HepG2 (cell line): Measurements from ENCODE around the gene HPS1. TPM values are rescaled to one million over a fixed set of nuclear protein-coding genes. Genes with fewer than 3 reads are reported as not detected.

Experiments used
- ATAC-seq: fragments of 200-7000 bp; cut with Tn5 transposase; 3 replicates; pipeline ENCODE4 v1.9.1; 2020; ENCODE audit warnings: mild to moderate bottlenecking, moderate library complexity
- BruUV-seq: library from RNA; stranded (reverse); fragments of 400-500 nt; replicated peaks from 2 replicates; lab custom pipeline; 2021; lab: Mats Ljungman, UMichigan
- CTCF ChIA-PET: fragments of 300-600 bp; formaldehyde crosslinking; extraction: SDS; loops from one replicate; lab custom pipeline; 2021; ENCODE audit warnings: low total read pairs, inconsistent platforms, low intra/inter-chr PET ratio; lab: Yijun Ruan, JAX
- POLR2A ChIA-PET: fragments of 350-600 bp; sonication (Branson Sonifier 250); formaldehyde crosslinking; loops from one replicate; lab custom pipeline; 2020; ENCODE audit warnings: antibody characterized with exemption, inconsistent platforms; lab: Yijun Ruan, JAX
- DNase-seq: peaks from one replicate; pipeline ENCODE4 v3.0.0-alpha.2; 2015; ENCODE audit warnings: low spot score
- FAIRE-seq: peaks from 3 replicates; lab custom pipeline; 2011; peaks lifted over from hg19 to GRCh38; lab: Jason Lieb, UNC
- H2AFZ ChIP-seq: one replicate; pipeline ENCODE4 v1.6.1; 2011; ENCODE audit warnings: low read length, inconsistent platforms
- H3K27ac ChIP-seq: fragments of 300-600 bp; 3 replicates; pipeline ENCODE4 v1.8.0; 2011; ENCODE audit warnings: mixed run types, mild to moderate bottlenecking, mixed read lengths, low read length, inconsistent platforms; ENCODE audit not compliant: insufficient read depth; ENCODE audit errors: extremely low read length
- H3K27me3 ChIP-seq, 2 experiments: fragments of 200-600 bp in 1 of 2; 2 replicates in 1 of 2; 3 replicates in 1 of 2; pipeline versions ENCODE4 v1.6.0 to v1.8.0; 2011; ENCODE audit warnings: low read length in 2 of 2, mild to moderate bottlenecking in 2 of 2, moderate library complexity in 2 of 2, inconsistent platforms in 1 of 2; ENCODE audit not compliant: insufficient read depth in 2 of 2, control insufficient read depth in 1 of 2
- H3K36me3 ChIP-seq, 2 experiments: fragments of 200-600 bp in 1 of 2; replicated peaks in 1 of 2; 2 replicates in 1 of 2; 3 replicates in 1 of 2; pipeline versions ENCODE4 v1.5.1 to v1.8.0; 2011; ENCODE audit warnings: low read length in 2 of 2, inconsistent platforms in 1 of 2; ENCODE audit not compliant: insufficient read depth in 2 of 2, control insufficient read depth in 1 of 2
- H3K4me1 ChIP-seq: 2 replicates; pipeline ENCODE4 v1.5.1; 2012; ENCODE audit warnings: low read length, inconsistent platforms; ENCODE audit not compliant: insufficient read depth
- H3K4me2 ChIP-seq: 2 replicates; pipeline ENCODE4 v1.6.0; 2011; ENCODE audit warnings: low read depth, low read length, inconsistent platforms
- H3K4me3 ChIP-seq, 3 experiments: fragments of 200-600 bp in 1 of 3; sonication (generic), shearing (Covaris generic) in 1 of 3; replicated peaks in 1 of 3; 2 replicates each; pipeline ENCODE4 v1.5.1; 2011 to 2016; ENCODE audit warnings: low read length in 3 of 3, inconsistent platforms in 2 of 3, low read depth in 2 of 3, mild to moderate bottlenecking in 2 of 3, control low read depth in 1 of 3, mixed read lengths in 1 of 3; ENCODE audit not compliant: insufficient read depth in 1 of 3
- H3K79me2 ChIP-seq: one replicate; pipeline ENCODE4 v1.6.1; 2011; ENCODE audit warnings: low read length, inconsistent platforms; ENCODE audit not compliant: insufficient read depth
- H3K9ac ChIP-seq: 2 replicates; pipeline ENCODE4 v1.6.0; 2011; ENCODE audit warnings: mild to moderate bottlenecking, low read depth, low read length, inconsistent platforms; ENCODE audit not compliant: insufficient read depth
- H3K9me3 ChIP-seq: 2 replicates; pipeline ENCODE4 v1.5.1; 2012; ENCODE audit warnings: mild to moderate bottlenecking, low read length
- H4K20me1 ChIP-seq: 2 replicates; pipeline ENCODE4 v1.6.0; 2011; ENCODE audit warnings: inconsistent platforms, mild to moderate bottlenecking, low read length, moderate library complexity; ENCODE audit not compliant: insufficient read depth
- CEBPB ChIP-seq: IDR thresholded peaks from 2 replicates; pipeline ENCODE4 v1.6.1; 2011; ENCODE audit warnings: low read depth, low read length, improper control_type of control experiment, borderline replicate concordance
- DR1 ChIP-seq: sonication (generic); formaldehyde crosslinking; IDR thresholded peaks from 2 replicates; pipeline ENCODE4 v1.8.0; 2021; ENCODE audit warnings: mild to moderate bottlenecking, missing genetic modification reagents, inconsistent platforms
- FOSL1 ChIP-seq: sonication (generic); formaldehyde crosslinking; IDR thresholded peaks from 2 replicates; pipeline ENCODE4 v1.9.0; 2021; ENCODE audit warnings: missing genetic modification reagents, borderline replicate concordance
- GTF3A ChIP-seq: sonication (generic); formaldehyde crosslinking; conservative IDR thresholded peaks from 2 replicates; pipeline ENCODE4 v1.4.0; 2020; ENCODE audit warnings: mild to moderate bottlenecking, missing genetic modification reagents
- HNRNPK ChIP-seq: fragments of 200-400 bp; formaldehyde crosslinking; IDR thresholded peaks from 2 replicates; pipeline ENCODE4 v1.6.1; 2018; ENCODE audit warnings: low read length, low read depth, moderate library complexity, mild to moderate bottlenecking; ENCODE audit not compliant: poor library complexity, severe bottlenecking
- KLF11 ChIP-seq: IDR thresholded peaks from 2 replicates; pipeline ENCODE4 v1.6.1; 2016; ENCODE audit warnings: missing compliant biosample characterization
- MED1 ChIP-seq: sonication (generic); formaldehyde crosslinking; IDR thresholded peaks from 2 replicates; pipeline ENCODE4 v1.4.0; 2020; ENCODE audit warnings: missing genetic modification reagents
- REPIN1 ChIP-seq: sonication (generic); formaldehyde crosslinking; IDR thresholded peaks from 2 replicates; pipeline ENCODE4 v1.8.0; 2022; ENCODE audit warnings: missing genetic modification reagents, low read depth, mild to moderate bottlenecking, borderline replicate concordance
- RFX1 ChIP-seq: fragments of 450-650 bp; IDR thresholded peaks from 2 replicates; pipeline ENCODE4 v1.6.1; 2017
- SKIL ChIP-seq: sonication (generic); formaldehyde crosslinking; IDR thresholded peaks from 2 replicates; pipeline ENCODE4 v1.8.0; 2022; ENCODE audit warnings: missing genetic modification reagents, mild to moderate bottlenecking, moderate library complexity, borderline replicate concordance
- ZBTB25 ChIP-seq: IDR thresholded peaks from 2 replicates; pipeline ENCODE4 v1.6.1; 2018; ENCODE audit warnings: missing genetic modification reagents
- ZBTB38 ChIP-seq: sonication (generic); formaldehyde crosslinking; IDR thresholded peaks from 2 replicates; pipeline ENCODE4 v1.5.1; 2020; ENCODE audit warnings: mild to moderate bottlenecking, missing genetic modification reagents
- ZNF205 ChIP-seq: IDR thresholded peaks from 2 replicates; pipeline ENCODE4 v1.6.1; 2018; ENCODE audit warnings: missing biosample characterization, missing genetic modification reagents
- ZNF326 ChIP-seq: sonication (generic); formaldehyde crosslinking; IDR thresholded peaks from 2 replicates; pipeline ENCODE4 v1.4.0; 2020; ENCODE audit warnings: missing genetic modification reagents, borderline replicate concordance
- ZNF333 ChIP-seq: sonication (generic); formaldehyde crosslinking; IDR thresholded peaks from 2 replicates; pipeline ENCODE4 v1.4.0; 2020; ENCODE audit warnings: mild to moderate bottlenecking, missing genetic modification reagents, borderline replicate concordance
- ZNF350 ChIP-seq: sonication (generic); formaldehyde crosslinking; IDR thresholded peaks from 2 replicates; pipeline ENCODE4 v1.4.0; 2020; ENCODE audit warnings: mild to moderate bottlenecking, low read depth, missing genetic modification reagents, borderline replicate concordance
- ZNF460 ChIP-seq: sonication (generic); formaldehyde crosslinking; IDR thresholded peaks from 2 replicates; pipeline ENCODE4 v1.5.1; 2020; ENCODE audit warnings: missing genetic modification reagents, mild to moderate bottlenecking, borderline replicate concordance
- ZNF652 ChIP-seq: IDR thresholded peaks from 2 replicates; pipeline ENCODE4 v1.6.1; 2016; ENCODE audit warnings: low read depth, borderline replicate concordance
- ZNF7 ChIP-seq: IDR thresholded peaks from 2 replicates; pipeline ENCODE4 v1.6.1; 2016; ENCODE audit warnings: missing biosample characterization, missing genetic modification reagents
- ZNF816 ChIP-seq: sonication (generic); formaldehyde crosslinking; IDR thresholded peaks from 2 replicates; pipeline ENCODE4 v1.8.0; 2022; ENCODE audit warnings: missing genetic modification reagents, mild to moderate bottlenecking, borderline replicate concordance
- WGBS: methylation state at CpG from one replicate; pipeline ENCODE4 v1.1.6; 2017; ENCODE audit warnings: low lambda C conversion rate; 5-methylcytosine and 5-hydroxymethylcytosine counted together
- in situ Hi-C: cut with HindIII; loops from 2 replicates; pipeline ENCODE4 v1.10.0; 2017; ENCODE audit warnings: low pct_unique_long_range_greater_than_20kb; ENCODE audit not compliant: extremely low pct_ligation_motif_present
- intact Hi-C: fragments of 100-400 bp; cut with micrococcal nuclease; formaldehyde crosslinking; loops from one replicate; pipeline ENCODE4 v1.10.0; 2022; ENCODE audit not compliant: unreplicated experiment
- polyA plus RNA-seq, 8 experiments: library from polyadenylated mRNA; depleted of rRNA in 3 of 8; stranded (reverse) in 7 of 8; unstranded in 1 of 8; fragments of >200 nt; fragmentation: Illumina TruSeq in 4 of 8; extraction: Trizol in 4 of 8; gene quantifications; 2 replicates each; pipeline versions ENCODE4 v1.2.1 to v1.2.3, GENCODE V29; 2011 to 2016; ENCODE audit warnings: low read depth in 4 of 8, missing spikeins in 1 of 8, mixed read lengths in 1 of 8; ENCODE audit not compliant: insufficient read depth in 1 of 8
- total RNA-seq, 5 experiments: library from RNA; depleted of rRNA; stranded (reverse); fragments of >200 nt; fragmentation: Illumina TruSeq; extraction: Trizol; gene quantifications; 2 replicates each; pipeline ENCODE4 v1.2.3, GENCODE V29; 2016; ENCODE audit warnings: low read depth in 1 of 5

Gene HPS1
- total and polyA plus RNA-seq, 2 of the 13 experiments (the other 11 are each of a cell fraction or from before 2014, with no cell fraction given): 24.6 to 25.8 TPM

- TF ChIP-seq ZNF205 (CRISPR knock-in tag): no peak
- no peak for TF ChIP-seq ZNF333 (CRISPR knock-in tag)
Measured at GRCh38 chr10:98380493-98381339, 66.0 kb downstream of the HPS1 start (continued).

- Histone ChIP-seq H3K4me1 (no peaks in the 10 kb centered on the region), H3K9ac (no peak overlapping the region), H3K9me3 (peaks cover 7% of the 10 kb centered on the region; the same call in 1 of the 2 replicates), H3K36me3 (no peaks in the 10 kb centered on the region), H3K4me3 (no peak overlapping the region), H2AFZ (no peak overlapping the region), H3K27ac (no peak overlapping the region), H3K4me2 (no peak overlapping the region), H3K79me2 (no peaks in the 10 kb centered on the region), H4K20me1 (no peaks in the 10 kb centered on the region), H3K27me3 (peaks cover 2 to 19% of the 10 kb centered on the region in 2 experiments; a peak in 3 of 5 replicates)
- intact Hi-C loops (no loop called here), in situ Hi-C loops (no loop called here)
- WGBS: 79% methylated on average over 4 of the region's 4 CpGs
- POLR2A ChIA-PET: no interaction called here
- DNase-seq (no peak), ATAC-seq (no peak), FAIRE-seq (no peak)
- BruUV-seq: no TSS peak
- CTCF ChIA-PET: no interaction called here
- no peak for TF ChIP-seq ZNF460 (CRISPR knock-in tag)
- no peak for TF ChIP-seq SKIL (CRISPR knock-in tag)
- no peak for TF ChIP-seq KLF11
- TF ChIP-seq DR1 (CRISPR knock-in tag): no peak
- TF ChIP-seq ZNF7 (CRISPR knock-in tag): no peak
- TF ChIP-seq ZNF816 (CRISPR knock-in tag): no peak
- TF ChIP-seq GTF3A (CRISPR knock-in tag): no peak
- TF ChIP-seq ZBTB38: no peak
- TF ChIP-seq ZNF652 (CRISPR knock-in tag): no peak
- no peak for TF ChIP-seq ZNF326 (CRISPR knock-in tag)
- no peak for TF ChIP-seq ZBTB25 (CRISPR knock-in tag)
- TF ChIP-seq ZNF350 (CRISPR knock-in tag): no peak
- no peak for TF ChIP-seq RFX1
- no peak for TF ChIP-seq FOSL1 (CRISPR knock-in tag)
- no peak for TF ChIP-seq CEBPB
- TF ChIP-seq MED1 (CRISPR knock-in tag): no peak
- TF ChIP-seq HNRNPK: no peak
- TF ChIP-seq REPIN1 (CRISPR knock-in tag): no peak
Measured at GRCh38 chr10:98378722-98379121, 68.0 kb downstream of the HPS1 start.
